Measurements from ENCODE around the gene PON2.
A peak's percentile ranks its signal among the peaks of the same experiment; 100 is the strongest.

- TF ChIP-seq POLR2A (IDR thresholded peaks at IDR 0.05): no peak
- TF ChIP-seq CTCF (IDR thresholded peaks at IDR 0.05): peak in 5 of 7 experiments; percentile 17 to 42 (median 33)
Measured at GRCh38 chr7:95478272-95479037, 43.6 kb upstream of the PON2 start.

All from body of pancreas (tissue), 4 donors.